Activated CD4-positive, alpha-beta T cell treated with anti-CD3 and anti-CD28 coated beads, Interleukin-2, amount 50 U/mL, for 48 hours (primary cell): ENCODE data around the gene STEAP3.

Source experiments
- DNase-seq, 2 experiments: peaks; one replicate each; pipeline ENCODE4 v3.0.0-alpha.2; 2020

Gene STEAP3

DNA sequence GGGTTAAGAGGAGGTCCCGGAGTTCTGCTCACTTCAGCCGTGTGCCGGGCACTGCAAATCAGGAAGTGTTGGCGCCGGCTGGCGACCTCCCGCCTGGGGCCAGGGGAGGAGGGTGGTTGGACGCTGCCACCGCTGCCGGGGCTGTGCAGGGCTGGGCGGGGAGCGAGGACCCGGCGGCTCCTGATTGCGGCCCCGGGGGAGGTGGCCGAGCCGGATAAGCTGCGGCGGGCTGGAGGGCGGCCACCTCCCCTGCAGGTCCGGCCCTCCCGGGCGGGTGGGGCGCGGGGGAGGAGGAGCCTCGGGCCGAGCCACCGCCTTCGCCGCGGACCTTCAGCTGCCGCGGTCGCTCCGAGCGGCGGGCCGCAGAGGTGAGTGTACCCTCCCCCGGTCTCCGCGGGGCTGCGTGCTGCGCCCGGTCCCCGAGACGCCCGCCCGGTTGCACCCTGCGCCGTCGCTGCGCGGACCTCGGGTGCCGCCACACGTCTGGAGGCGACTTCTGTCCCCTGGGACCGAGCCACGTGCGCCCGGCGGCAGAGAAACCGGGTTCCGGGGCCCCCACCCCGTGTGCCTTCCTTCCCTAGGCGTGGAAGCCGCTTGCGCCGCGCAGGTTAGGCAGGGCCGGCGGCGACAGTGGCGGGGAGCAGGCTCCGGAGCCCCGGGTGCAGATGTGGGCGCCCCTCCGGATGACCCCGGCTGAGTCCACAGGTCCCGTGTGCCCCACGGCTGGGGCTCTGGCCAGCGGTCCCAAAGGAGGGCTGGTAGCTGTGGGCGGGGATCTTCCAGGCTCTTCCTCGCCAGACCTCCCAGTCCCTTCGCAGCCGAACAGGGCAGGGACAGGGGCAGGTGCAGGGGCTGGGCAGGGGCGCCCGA lies at the start of gene STEAP3:
Gene STEAP3, plus strand, starts transcription at position 314 of the 870 bp plus-strand sequence. CDS start 7,179 bp downstream, outside the sequence.
- peak; percentile 4 to 11 for DNase-seq

- DNase-seq = peak; percentile 61 to 70
These were observed 49.2 kb upstream of the STEAP3 start for GRCh38 chr2:119174216-119174992.

GRCh38 chr2:119174993-119175347 lies 48.7 kb upstream of the STEAP3 start:
- DNase-seq = no peak

GRCh38 chr2:119175517-119175916 lies 48.1 kb upstream of the STEAP3 start:
- no peak for DNase-seq

DNA sequence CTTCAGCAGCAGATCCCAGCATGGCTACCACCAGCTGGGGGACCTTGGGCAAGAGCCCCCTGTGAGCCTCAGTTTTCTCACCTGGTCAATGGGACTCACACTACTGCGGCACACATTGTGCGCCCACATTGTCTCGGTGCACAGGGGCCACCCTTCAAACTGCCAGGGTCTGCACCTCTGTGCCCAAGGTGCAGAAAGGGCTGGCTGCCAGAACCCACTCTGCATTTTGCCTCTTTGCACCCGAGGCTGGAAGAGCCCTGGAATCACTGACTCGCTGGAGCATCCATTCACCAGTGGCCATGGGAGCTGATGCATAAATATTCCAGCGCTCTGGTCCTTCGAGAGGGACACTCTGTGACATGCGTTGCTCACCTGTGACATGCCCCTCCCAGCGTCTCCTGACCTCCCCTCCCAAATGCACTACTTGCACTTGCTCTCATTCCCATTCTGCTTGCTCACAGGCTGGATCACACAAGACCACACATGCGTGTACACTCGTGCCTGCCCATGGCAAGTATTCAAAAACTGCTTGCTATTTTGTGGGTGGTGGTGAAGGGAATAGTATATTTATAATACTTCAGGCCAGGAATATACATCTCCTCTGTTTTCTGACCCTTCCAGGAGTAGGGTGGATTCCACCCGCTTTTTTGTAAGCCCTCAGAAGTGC lies 46.3 kb upstream of the STEAP3 start:
- DNase-seq = no peak

GRCh38 chr2:119177838-119178190 lies 45.8 kb upstream of the STEAP3 start:
- DNase-seq = no peak

DNA sequence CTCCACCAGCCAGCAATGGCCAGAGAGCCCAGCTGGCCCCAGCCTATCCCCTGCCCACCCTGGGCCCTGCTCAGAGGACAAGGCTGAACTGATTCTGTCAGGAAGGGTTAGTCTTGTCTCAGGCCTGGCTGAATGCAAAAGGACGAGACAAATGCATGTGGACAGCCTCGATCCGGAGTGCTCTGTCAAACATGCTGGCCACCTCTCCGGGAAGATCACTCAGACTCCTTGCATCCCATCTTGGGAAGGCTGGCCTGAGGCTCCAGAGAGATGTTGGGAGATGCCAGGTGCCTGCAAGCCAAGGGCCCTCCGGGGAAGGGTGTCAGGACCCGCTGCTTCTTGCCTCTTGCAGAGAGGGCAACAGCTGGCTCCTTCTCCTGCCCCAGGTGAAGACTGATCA lies 44.9 kb upstream of the STEAP3 start:
- no peak for DNase-seq

- DNase-seq = no peak
These were observed 44.4 kb upstream of the STEAP3 start for GRCh38 chr2:119179202-119179601.

DNA sequence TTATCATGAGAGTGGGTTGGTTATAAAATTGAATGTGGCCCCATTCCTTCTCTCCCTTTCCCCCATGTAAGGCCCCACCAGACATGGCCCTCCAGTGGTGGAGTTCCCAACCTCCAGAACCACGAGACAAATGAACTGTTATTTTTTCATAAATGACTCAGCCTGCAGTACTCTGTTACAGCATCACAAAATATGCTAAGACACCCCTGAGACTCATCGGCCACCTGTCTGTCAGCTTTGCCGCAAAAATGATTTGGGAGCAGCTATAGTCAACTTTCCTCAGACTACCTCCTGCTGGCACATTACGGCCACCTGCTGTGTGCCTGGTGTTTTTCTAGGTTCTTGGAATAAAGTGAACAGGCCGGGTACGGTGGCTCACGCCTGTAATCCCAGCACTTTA lies 43.6 kb upstream of the STEAP3 start:
- no peak for DNase-seq

- no peak for DNase-seq
These were observed 42.7 kb upstream of the STEAP3 start for GRCh38 chr2:119180892-119181291.

DNA sequence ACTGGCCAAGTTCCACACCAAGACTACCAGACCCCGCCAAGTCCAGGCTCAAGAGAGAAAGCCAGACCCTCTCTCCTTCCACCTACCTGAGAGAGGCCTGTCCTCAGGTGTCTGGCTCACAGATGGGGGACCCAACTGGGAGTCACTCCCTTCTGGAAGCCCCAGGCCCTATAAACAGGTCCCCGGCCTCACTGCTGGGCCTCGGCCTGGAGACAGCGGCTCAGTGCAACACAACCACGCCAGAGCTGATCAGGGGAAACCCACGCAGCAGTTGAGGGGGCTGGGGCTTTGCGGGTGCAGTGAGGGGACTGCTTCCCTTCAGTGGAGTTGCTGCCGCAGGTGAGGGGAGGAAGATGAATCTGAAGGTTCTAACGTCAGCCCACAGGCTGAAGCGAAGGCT lies 42.2 kb upstream of the STEAP3 start:
- no peak for DNase-seq

DNA sequence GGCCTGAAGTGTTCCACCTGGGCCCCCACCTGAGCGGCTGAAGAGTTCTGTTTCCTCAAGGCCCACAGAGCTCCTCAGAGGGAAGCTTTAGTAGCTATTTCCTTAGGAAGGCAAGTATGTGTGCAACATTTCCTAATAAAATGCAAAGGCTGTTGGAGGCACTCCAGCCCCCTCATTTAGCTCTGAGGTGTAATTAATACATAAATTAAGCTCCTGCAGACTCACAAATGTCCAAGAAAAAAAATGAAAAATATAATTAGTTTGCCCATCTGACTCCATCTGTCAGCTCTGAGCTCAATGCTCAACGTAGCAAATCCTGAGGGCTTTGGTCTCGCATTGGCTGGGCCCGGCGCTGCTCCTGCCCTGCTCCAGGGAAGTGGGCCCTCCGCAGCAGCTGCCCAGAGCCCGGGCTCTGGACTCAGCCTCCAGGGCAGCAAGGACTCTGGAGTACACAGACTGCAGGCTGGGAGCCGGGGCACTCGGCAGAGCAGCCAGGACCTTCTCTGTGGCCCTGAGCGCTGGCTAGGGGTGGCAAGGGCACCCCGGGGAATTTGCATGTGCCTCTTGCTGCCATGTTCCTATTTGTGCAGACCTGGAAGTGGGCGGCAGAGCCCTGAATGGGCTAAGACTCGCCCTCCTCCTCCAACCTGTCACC lies 41.7 kb upstream of the STEAP3 start:
- no peak for DNase-seq

DNA sequence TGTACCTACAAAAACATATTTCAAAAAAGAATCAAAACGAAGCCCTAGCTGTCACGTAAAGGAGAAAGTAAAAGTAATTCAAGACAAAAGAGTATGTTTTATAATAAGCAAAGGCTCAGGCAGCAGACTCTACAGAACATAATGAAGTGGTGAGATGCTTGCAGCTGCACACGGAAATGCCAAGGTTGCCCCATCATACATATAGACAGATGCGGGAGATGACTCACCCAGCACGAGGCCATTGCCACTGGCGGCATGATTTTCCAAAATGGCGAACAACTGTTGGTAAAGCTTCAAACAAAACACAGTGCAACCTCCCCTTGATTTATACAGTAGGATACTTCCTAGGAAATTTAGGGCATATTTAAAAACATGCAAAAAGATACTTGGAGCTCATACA lies 39.1 kb upstream of the STEAP3 start:
- no peak for DNase-seq

DNA sequence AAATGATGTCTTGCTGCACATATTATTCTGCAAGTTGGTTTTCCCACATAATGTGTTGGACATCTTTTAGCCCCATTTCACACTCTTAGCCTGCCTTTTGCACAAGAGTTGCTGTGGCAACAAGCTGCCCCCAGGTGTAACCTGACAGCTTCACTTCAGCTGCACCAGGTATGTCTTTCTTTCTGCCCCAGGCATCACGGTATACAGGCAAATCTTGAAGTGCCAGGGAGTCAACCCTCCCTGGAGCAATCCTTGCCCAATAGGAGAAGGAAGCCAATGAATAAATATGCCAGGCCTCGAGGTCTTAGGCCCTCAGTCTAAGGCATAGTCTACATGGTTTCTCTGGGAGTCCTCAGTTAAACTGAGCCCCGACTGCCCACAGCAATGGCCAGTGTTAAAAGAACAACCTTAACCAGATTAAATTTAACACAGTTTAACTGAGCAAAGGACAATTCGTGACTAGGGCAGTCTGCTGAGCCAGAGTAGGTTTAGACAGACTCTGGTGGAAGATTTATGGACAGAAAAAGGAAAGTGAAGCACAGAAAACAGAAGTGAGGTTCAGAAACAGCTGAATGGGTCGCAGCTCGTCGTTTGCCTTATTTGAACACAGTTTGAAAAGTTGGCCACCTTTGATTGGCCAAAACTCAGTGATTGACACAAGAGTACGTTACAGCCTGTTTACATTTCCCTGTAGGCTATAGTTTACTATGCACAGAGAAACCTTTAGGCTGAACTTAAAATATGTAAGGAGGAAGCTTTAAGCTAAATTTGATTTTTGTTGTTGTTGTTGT lies 33.1 kb upstream of the STEAP3 start:
- no peak for DNase-seq

DNA sequence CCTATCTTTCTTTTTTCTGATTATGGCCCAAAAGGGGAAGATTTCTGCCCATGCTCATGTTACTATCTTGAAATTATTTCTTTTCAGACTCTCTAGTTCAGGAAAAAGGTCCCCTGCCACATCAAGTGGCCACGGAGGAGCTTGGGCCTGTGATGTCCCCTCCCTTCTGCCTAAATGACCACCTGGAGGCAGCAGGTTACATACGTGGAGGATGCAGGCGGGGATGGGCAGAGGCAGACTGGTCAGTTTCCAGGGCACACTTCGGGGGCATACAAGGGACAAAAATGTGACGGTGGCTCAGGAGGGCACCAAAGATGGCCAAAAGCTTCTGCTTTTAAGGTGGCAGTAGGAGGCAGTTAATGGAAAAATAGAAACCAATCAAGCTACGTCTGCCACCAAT lies 30.7 kb upstream of the STEAP3 start:
- DNase-seq = no peak

- no peak for DNase-seq
These were observed 28.6 kb upstream of the STEAP3 start for GRCh38 chr2:119195001-119195400.

DNA sequence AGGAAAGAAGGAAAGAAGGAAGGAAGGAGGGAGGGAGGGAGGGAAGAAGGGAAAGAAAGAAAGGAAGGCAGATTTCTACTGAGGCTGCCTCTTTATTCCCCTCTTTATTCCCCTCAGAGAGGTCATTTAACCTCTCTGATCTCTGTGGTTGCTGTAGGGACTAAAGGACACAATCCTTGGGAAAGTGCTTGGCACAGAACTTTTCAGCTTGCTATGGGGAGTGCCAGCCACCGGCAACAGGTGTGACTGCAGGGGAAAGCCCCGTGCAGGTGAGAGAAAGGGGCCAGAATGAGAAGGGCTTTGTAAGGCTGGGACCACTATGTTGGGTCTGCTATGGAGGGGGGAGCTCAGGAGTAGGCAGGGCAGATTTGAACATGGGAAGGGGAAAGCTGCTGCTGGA lies 27.7 kb upstream of the STEAP3 start:
- no peak for DNase-seq

DNA sequence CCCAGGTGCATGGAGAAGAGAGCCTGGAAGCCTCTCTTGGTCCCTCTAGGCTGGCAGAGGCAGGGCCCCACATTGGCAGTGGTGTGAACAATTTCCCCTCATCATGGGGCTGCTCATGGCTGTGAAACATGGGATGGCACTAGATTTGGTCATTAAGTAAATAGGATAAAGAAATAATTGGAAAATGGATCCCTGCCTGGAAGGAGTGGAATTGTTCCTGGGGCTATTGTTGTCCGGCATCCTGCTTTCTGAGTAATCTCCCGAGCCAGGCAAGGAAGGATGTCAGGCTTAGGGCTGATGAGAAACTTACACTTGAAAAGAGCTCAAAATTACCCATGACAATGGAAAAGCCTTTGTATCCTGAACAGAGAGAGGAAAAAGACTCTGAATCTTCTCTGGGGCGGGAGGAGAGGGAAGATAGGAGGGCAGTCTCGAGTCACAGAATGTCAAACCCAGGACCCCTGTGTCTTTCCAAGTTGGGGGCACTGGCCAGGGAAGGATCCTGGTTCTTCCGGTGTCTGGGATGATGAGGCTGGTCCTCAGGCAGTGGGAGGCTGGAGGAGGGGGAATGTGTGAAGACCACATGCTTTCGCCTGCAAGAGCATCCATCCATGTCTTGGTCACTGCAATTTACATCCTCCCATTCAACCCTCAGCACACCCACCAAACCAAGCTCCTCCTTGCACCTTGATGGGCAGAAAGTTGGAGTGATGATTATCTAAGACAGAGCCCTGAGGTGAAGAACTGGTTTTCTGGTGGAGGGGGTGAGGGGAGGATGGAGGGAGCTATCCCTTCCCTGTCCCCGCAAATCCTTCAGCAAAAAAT lies 27.1 kb upstream of the STEAP3 start:
- DNase-seq = no peak

DNA sequence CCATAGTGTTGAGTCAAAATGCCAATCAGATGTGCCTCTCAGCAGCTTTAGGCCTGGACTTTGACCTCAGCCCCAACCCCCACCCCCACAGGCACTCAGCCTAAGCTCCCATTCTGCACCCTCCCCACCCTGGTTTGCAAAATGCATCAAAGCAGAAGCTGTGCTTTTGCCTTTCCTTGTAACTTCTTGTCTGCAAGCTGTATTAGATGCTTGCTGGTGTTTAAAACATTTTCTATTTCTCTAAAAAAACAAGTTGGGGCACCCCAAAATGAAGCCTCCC lies 26.6 kb upstream of the STEAP3 start:
- DNase-seq = no peak

GRCh38 chr2:119197529-119198239 lies 25.9 kb upstream of the STEAP3 start:
- DNase-seq = no peak

DNA sequence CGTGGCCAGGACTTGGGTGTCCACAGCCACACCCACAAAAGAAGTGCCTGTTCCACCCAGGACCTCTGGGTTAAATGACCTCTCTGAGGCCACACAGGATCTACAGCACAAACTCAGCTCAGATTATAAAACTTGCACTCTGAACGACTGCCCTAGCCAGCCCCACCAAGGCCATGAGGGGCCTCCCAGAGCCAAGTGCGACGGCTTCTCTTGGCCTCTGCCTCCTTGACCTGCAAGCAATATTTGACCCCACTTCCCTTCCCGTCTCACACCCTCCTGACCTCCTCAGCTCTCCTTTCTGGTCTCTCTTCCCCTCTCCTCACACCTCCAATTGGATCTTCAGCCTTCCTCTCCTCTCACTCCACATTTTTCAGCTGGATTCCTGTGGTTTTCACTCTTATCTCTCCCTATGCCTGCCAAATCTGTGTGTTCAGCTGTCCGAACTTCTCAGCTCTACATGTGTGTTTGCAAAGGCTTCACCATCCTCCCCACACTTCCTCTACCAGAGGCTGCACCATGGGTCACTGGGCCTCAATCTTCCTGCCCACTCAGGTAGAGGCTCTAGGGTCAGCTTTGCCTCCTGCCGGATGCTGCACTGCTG lies 25.3 kb upstream of the STEAP3 start:
- no peak for DNase-seq
